Natural killer cell (primary cell): ENCODE data around the gene COP1. TPM values are rescaled to one million over a fixed set of nuclear protein-coding genes. Genes with fewer than 3 reads are reported as not detected.

Experiments
- ATAC-seq, 3 donors: fragments of 150-1000 bp in 2 of 3; fragments of 200-7000 bp in 1 of 3; cut with Tn5 transposase; 1 replicate in 1 of 3; 2 replicates in 2 of 3; pipeline ENCODE4 v1.10.0; 2021; ENCODE audit warnings: mild to moderate bottlenecking in 2 of 3, moderate library complexity in 2 of 3
- DNase-seq, 2 donors: peaks; one replicate each; pipeline versions ENCODE4 v3.0.0 to v3.0.0-alpha.2; 2013 to 2021; ENCODE audit warnings: mixed read lengths in 1 of 2
- H3K27ac ChIP-seq: one replicate; pipeline ENCODE4 v1.5.1; 2013; ENCODE audit warnings: mild to moderate bottlenecking, low read length
- H3K27me3 ChIP-seq: one replicate; pipeline ENCODE4 v1.6.1; 2013; ENCODE audit warnings: low read length; ENCODE audit not compliant: control insufficient read depth, insufficient read depth
- H3K36me3 ChIP-seq: one replicate; pipeline ENCODE4 v1.6.1; 2013; ENCODE audit warnings: low read length; ENCODE audit not compliant: control insufficient read depth, insufficient read depth
- H3K4me1 ChIP-seq: one replicate; pipeline ENCODE4 v1.6.1; 2013; ENCODE audit warnings: low read length; ENCODE audit not compliant: control insufficient read depth, insufficient read depth
- H3K4me3 ChIP-seq: one replicate; pipeline ENCODE4 v1.5.1; 2013; ENCODE audit warnings: low read length
- H3K9me3 ChIP-seq: one replicate; pipeline ENCODE4 v1.6.1; 2013; ENCODE audit warnings: low read length; ENCODE audit not compliant: control insufficient read depth, insufficient read depth
- H3K27ac Mint-ChIP-seq, 2 donors: one replicate each; pipeline ENCODE4 v1.8.0; 2022; ENCODE audit warnings: mild to moderate bottlenecking in 2 of 2, mixed read lengths in 2 of 2, moderate library complexity in 1 of 2
- H3K27me3 Mint-ChIP-seq, 2 donors: one replicate each; pipeline ENCODE4 v1.8.0; 2022; ENCODE audit warnings: low read depth in 2 of 2, mixed read lengths in 2 of 2
- H3K36me3 Mint-ChIP-seq: one replicate; pipeline ENCODE4 v1.8.0; 2022; ENCODE audit warnings: mixed read lengths
- H3K4me1 Mint-ChIP-seq, 2 donors: one replicate each; pipeline ENCODE4 v1.8.0; 2022; ENCODE audit warnings: mixed read lengths in 2 of 2
- H3K4me3 Mint-ChIP-seq: one replicate; pipeline ENCODE4 v1.8.0; 2022; ENCODE audit warnings: mild to moderate bottlenecking, moderate library complexity, mixed read lengths
- H3K9me3 Mint-ChIP-seq, 2 donors: one replicate each; pipeline ENCODE4 v1.8.0; 2022; ENCODE audit warnings: mixed read lengths in 2 of 2
- WGBS: methylation state at CpG from one replicate; pipeline ENCODE4 v1.1.7; 2013; ENCODE audit warnings: missing lambda C conversion rate; ENCODE audit not compliant: insufficient coverage; 5-methylcytosine and 5-hydroxymethylcytosine counted together
- intact Hi-C: fragments of 100-400 bp; cut with micrococcal nuclease; formaldehyde crosslinking; loops from one replicate; pipeline ENCODE4 v1.14.2; 2022
- total RNA-seq, 4 donors: library from RNA; stranded (reverse); fragments of 120-200 nt in 1 of 4; gene quantifications; one replicate each; pipeline versions ENCODE4 v1.2.3 to v1.2.4, GENCODE V29; 2013 to 2022
- TF ChIP-seq, protein P1 (sequence below): fragments of 200-600 bp; IDR thresholded peaks from one replicate; pipeline ENCODE4 v1.8.0; 2022; ENCODE audit warnings: antibody characterized with exemption

Gene COP1
- total RNA-seq, 3 donors from 2014 or later (not counting 1 experiment from before 2014, with no cell fraction given) = 56.2 to 70.9 (median 60.9) TPM

DNA sequence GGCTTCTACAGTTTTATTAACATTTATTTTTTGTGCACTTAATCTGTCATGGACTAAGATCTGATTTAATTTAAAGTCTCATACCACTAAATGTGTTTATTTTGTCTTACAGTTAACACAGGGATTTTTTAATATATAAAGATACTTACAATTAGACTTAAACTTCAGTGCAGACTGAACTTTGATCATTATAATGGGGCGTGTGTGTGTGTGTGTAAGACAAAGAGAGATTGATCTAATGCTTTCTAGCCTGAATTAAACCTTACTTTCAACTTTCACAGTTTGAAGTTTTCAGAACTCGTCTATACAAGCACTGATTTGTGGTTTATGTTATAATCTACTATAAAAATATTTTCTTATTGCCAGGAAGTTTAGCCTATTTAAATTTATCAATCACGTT, 150.8 kb downstream of the COP1 start:
- H3K27ac Mint-ChIP-seq = no peak overlapping the region
- no peak for ATAC-seq
- no peaks in the 10 kb centered on the region for H3K27me3 Mint-ChIP-seq
- no peak overlapping the region for H3K4me3 ChIP-seq
- no peak overlapping the region for H3K4me3 Mint-ChIP-seq
- H3K9me3 ChIP-seq = no peaks in the 10 kb centered on the region
- H3K36me3 ChIP-seq = peaks cover 3% of the 10 kb centered on the region
- peaks cover 6 to 10% of the 10 kb centered on the region in 2 donors for H3K4me1 Mint-ChIP-seq
- DNase-seq = no peak
- no peaks in the 10 kb centered on the region for H3K27me3 ChIP-seq
- no peaks in the 10 kb centered on the region for H3K9me3 Mint-ChIP-seq
- TF ChIP-seq, protein P1, sequence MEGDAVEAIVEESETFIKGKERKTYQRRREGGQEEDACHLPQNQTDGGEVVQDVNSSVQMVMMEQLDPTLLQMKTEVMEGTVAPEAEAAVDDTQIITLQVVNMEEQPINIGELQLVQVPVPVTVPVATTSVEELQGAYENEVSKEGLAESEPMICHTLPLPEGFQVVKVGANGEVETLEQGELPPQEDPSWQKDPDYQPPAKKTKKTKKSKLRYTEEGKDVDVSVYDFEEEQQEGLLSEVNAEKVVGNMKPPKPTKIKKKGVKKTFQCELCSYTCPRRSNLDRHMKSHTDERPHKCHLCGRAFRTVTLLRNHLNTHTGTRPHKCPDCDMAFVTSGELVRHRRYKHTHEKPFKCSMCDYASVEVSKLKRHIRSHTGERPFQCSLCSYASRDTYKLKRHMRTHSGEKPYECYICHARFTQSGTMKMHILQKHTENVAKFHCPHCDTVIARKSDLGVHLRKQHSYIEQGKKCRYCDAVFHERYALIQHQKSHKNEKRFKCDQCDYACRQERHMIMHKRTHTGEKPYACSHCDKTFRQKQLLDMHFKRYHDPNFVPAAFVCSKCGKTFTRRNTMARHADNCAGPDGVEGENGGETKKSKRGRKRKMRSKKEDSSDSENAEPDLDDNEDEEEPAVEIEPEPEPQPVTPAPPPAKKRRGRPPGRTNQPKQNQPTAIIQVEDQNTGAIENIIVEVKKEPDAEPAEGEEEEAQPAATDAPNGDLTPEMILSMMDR = no peak
- no CpG with 5 or more reads among the region's 3 CpGs for WGBS
- H3K27ac ChIP-seq = no peak overlapping the region
- no peaks in the 10 kb centered on the region for H3K36me3 Mint-ChIP-seq
- H3K4me1 ChIP-seq = no peaks in the 10 kb centered on the region
- intact Hi-C loops = no loop called here

DNA sequence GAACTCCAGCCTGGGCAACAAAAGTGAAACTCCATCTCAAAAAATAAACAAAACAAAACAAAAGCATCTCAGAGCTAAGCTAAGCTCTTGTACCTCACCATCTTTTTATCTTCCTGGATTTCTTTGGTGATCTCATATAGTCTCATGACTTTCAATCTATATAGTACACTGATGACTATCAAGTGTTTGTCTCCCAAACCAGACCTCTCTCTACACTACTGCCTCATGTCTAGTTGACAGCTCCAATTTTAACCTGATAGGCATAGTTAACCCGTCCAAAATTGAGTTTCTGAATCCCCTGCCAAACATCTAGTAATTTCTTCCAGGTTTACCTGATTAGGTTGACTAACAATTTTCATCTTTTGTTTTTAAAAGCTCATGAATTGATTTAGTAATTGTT, 151.7 kb downstream of the COP1 start:
- Mint-ChIP-seq H3K4me3 (no peak overlapping the region), H3K4me1 (peaks cover 6% of the 10 kb centered on the region in 2 donors), H3K9me3 (no peaks in the 10 kb centered on the region), H3K27ac (no peak overlapping the region), H3K36me3 (no peaks in the 10 kb centered on the region), H3K27me3 (no peaks in the 10 kb centered on the region)
- ATAC-seq (no peak), DNase-seq (no peak)
- Histone ChIP-seq H3K4me1 (no peaks in the 10 kb centered on the region), H3K36me3 (peaks cover under 1% of the 10 kb centered on the region), H3K27ac (no peak overlapping the region), H3K9me3 (no peaks in the 10 kb centered on the region), H3K4me3 (no peak overlapping the region), H3K27me3 (no peaks in the 10 kb centered on the region)
- intact Hi-C loops = no loop called here
- TF ChIP-seq, protein P1 = no peak
- WGBS = 100% methylated on average over 1 of the region's 1 CpG

DNA sequence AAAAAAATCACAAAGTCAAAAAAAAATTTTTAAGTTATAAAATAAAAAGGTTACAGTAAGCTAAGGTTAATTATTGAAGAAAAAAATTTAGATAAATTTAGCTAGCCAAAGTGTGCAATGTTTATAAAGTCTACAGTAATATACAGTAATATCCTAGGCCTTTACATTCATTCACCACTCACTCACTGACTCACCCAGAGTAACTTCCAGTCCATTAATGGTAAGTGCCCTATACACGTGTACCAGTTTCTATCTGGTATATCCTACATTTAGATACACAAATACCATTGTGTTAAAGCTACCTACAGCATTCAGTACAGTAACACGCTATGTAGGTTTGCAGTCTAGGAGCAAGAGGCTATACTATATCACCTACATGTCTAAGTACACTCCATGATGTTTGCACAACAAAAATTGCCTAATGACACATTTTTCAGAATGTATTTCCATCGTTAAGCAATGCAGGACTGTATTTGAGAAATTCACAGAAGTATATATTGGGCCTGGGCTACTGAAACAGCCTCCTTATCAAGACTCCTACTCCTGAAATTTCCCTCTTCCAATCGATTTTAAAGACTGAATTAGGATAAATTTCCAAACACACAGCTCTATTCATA, 155.1 kb downstream of the COP1 start:
- Mint-ChIP-seq H3K4me3 (no peak overlapping the region), H3K4me1 (peaks cover 6% of the 10 kb centered on the region in 2 donors), H3K36me3 (no peaks in the 10 kb centered on the region), H3K27me3 (no peaks in the 10 kb centered on the region), H3K9me3 (no peaks in the 10 kb centered on the region), H3K27ac (no peak overlapping the region)
- intact Hi-C loops = no loop called here
- 100% methylated on average over 3 of the region's 4 CpGs for WGBS
- TF ChIP-seq, protein P1 = no peak
- ATAC-seq (no peak), DNase-seq (no peak)
- H3K27me3 ChIP-seq = no peaks in the 10 kb centered on the region
- no peaks in the 10 kb centered on the region for H3K36me3 ChIP-seq
- H3K4me3 ChIP-seq = no peak overlapping the region
- H3K9me3 ChIP-seq = no peaks in the 10 kb centered on the region
- no peak overlapping the region for H3K27ac ChIP-seq
- no peaks in the 10 kb centered on the region for H3K4me1 ChIP-seq

DNA sequence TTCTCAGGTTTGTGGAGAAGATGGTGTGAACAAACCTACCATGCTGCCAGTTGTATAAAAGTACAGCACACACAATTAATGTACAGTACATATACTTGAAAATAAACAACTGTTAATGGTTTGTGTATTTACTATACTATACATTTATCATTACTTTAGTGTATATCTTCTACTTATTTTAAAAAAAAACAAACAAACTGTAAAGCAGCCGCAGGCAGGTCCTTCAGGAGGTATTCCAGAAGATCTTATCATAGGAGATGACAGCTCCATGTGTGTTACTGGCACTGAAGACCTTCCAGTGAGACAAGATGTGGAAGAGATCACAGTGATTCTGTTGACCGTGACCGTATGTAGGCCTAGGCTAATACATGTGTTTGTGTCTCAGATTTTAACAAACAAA, 155.7 kb downstream of the COP1 start:
- no peak overlapping the region for H3K27ac Mint-ChIP-seq
- H3K9me3 Mint-ChIP-seq = no peaks in the 10 kb centered on the region
- H3K27me3 Mint-ChIP-seq = no peaks in the 10 kb centered on the region
- peaks cover 6% of the 10 kb centered on the region in 2 donors for H3K4me1 Mint-ChIP-seq
- Histone ChIP-seq H3K4me1 (no peaks in the 10 kb centered on the region), H3K36me3 (no peaks in the 10 kb centered on the region), H3K27me3 (no peaks in the 10 kb centered on the region), H3K4me3 (no peak overlapping the region), H3K27ac (no peak overlapping the region), H3K9me3 (no peaks in the 10 kb centered on the region)
- no peak for DNase-seq
- 90% methylated on average over 1 of the region's 3 CpGs for WGBS
- intact Hi-C loops = no loop called here
- TF ChIP-seq, protein P1 = no peak
- ATAC-seq = no peak
- no peak overlapping the region for H3K4me3 Mint-ChIP-seq
- no peaks in the 10 kb centered on the region for H3K36me3 Mint-ChIP-seq
